HCT116 (cell line): Measurements from ENCODE around the gene EHMT1.

Source experiments
- CTCF ChIP-seq, 3 experiments: fragments of 200-600 bp in 1 of 3; sonication (generic) in 1 of 3; IDR thresholded peaks in 2 of 3; conservative IDR thresholded peaks in 1 of 3; 2 replicates each; pipeline ENCODE4 v1.5.1; 2012 to 2017; ENCODE audit warnings: low read depth in 2 of 3, low read length in 2 of 3, antibody characterized with exemption in 1 of 3, borderline replicate concordance in 1 of 3, control low read depth in 1 of 3, mild to moderate bottlenecking in 1 of 3, mixed read lengths in 1 of 3, mixed run types in 1 of 3, moderate library complexity in 1 of 3; ENCODE audit not compliant: insufficient read depth in 1 of 3
- EZH2phosphoT487 ChIP-seq: fragments of 200-600 bp; IDR thresholded peaks from 2 replicates; pipeline ENCODE4 v1.6.1; 2018; ENCODE audit warnings: antibody characterized with exemption, borderline replicate concordance
- JUND ChIP-seq: IDR thresholded peaks from 2 replicates; pipeline ENCODE4 v1.6.1; 2012
- SP1 ChIP-seq: IDR thresholded peaks from 2 replicates; pipeline ENCODE4 v1.6.1; 2012; ENCODE audit warnings: low read depth

GRCh38 chr9:137834846-137835546, 216.2 kb downstream of the EHMT1 start:
- TF ChIP-seq CTCF (IDR thresholded peaks at IDR 0.05 in 2 of 3, conservative IDR thresholded peaks at IDR 0.05 in 1 of 3; ENCODE audit: borderline replicate concordance in 1 of 3, insufficient read depth in 1 of 3, low read depth in 2 of 3, low read length in 2 of 3) (no peak), JUND (no peak), SP1 (no peak), EZH2phosphoT487 (no peak)
